K562 (cell line): ENCODE data around the gene MACROH2A2. TPM values are rescaled to one million over a fixed set of nuclear protein-coding genes. Genes with fewer than 3 reads are reported as not detected.

Source experiments
- ATAC-seq: fragments of 200-7000 bp; cut with Tn5 transposase; 3 replicates; pipeline ENCODE4 v1.9.1; 2020; ENCODE audit warnings: moderate library complexity
- BruUV-seq: library from RNA; stranded (reverse); fragments of 400-500 nt; replicated peaks from 2 replicates; lab custom pipeline; 2021; lab: Mats Ljungman, UMichigan
- CTCF ChIA-PET: fragments of 300-600 bp; formaldehyde crosslinking; extraction: SDS; loops from one replicate; lab custom pipeline; 2021; ENCODE audit warnings: low intra/inter-chr PET ratio; lab: Yijun Ruan, JAX
- POLR2A ChIA-PET: fragments of 300-600, 350-650 bp; sonication (Branson Sonifier 250); formaldehyde crosslinking; extraction: SDS; loops from one replicate; lab custom pipeline; 2021; ENCODE audit warnings: antibody characterized with exemption, inconsistent platforms; lab: Yijun Ruan, JAX
- DNase-seq, 4 experiments: peaks; one replicate each; pipeline versions ENCODE4 v3.0.0 to v3.0.0-alpha.2; 2011 to 2018; ENCODE audit warnings: low spot score in 3 of 4, mixed read lengths in 3 of 4; ENCODE audit errors: extremely low read depth in 1 of 4
- FAIRE-seq: peaks from 2 replicates; lab custom pipeline; 2011; peaks lifted over from hg19 to GRCh38; lab: Jason Lieb, UNC
- H2AFZ ChIP-seq: 2 replicates; pipeline ENCODE4 v1.6.0; 2011; ENCODE audit warnings: low read depth, low read length, control low read depth, inconsistent platforms
- H3K27ac ChIP-seq: fragments of 200-600 bp; 3 replicates; pipeline ENCODE4 v1.8.0; 2011; ENCODE audit warnings: low read depth, mild to moderate bottlenecking, control low read depth, inconsistent platforms, low read length, moderate library complexity, mixed read lengths; ENCODE audit errors: extremely low read depth
- H3K27me3 ChIP-seq, 2 experiments: fragments of 300-600 bp in 1 of 2; 2 replicates in 1 of 2; 3 replicates in 1 of 2; pipeline versions ENCODE4 v1.6.0 to v1.8.0; 2011; ENCODE audit warnings: inconsistent platforms in 2 of 2, low read length in 2 of 2, mild to moderate bottlenecking in 1 of 2, mixed read lengths in 1 of 2, moderate library complexity in 1 of 2; ENCODE audit not compliant: control insufficient read depth in 2 of 2, insufficient read depth in 2 of 2
- H3K36me3 ChIP-seq: fragments of 300-600 bp; 3 replicates; pipeline ENCODE4 v1.8.0; 2011; ENCODE audit warnings: mild to moderate bottlenecking, low read length, inconsistent platforms; ENCODE audit not compliant: control insufficient read depth, insufficient read depth
- H3K4me1 ChIP-seq, 2 experiments: fragments of 200-600 bp in 1 of 2; replicated peaks in 1 of 2; 2 replicates in 1 of 2; 3 replicates in 1 of 2; pipeline versions ENCODE4 v1.5.1 to v1.8.0; 2011; ENCODE audit warnings: inconsistent platforms in 2 of 2, low read length in 2 of 2, mild to moderate bottlenecking in 1 of 2, mixed read lengths in 1 of 2, moderate library complexity in 1 of 2; ENCODE audit not compliant: control insufficient read depth in 2 of 2, insufficient read depth in 2 of 2
- H3K4me2 ChIP-seq: 2 replicates; pipeline ENCODE4 v1.6.1; 2011; ENCODE audit warnings: low read length, control low read depth, inconsistent platforms, mixed read lengths; ENCODE audit not compliant: insufficient read depth
- H3K4me3 ChIP-seq: fragments of 200-600 bp; sonication (generic), shearing (Covaris generic); 2 replicates; pipeline ENCODE4 v1.5.1; 2016; ENCODE audit warnings: control low read depth, inconsistent platforms
- H3K79me2 ChIP-seq: fragments of 200-600 bp; 3 replicates; pipeline ENCODE4 v1.8.0; 2011; ENCODE audit warnings: low read length, inconsistent platforms; ENCODE audit not compliant: control insufficient read depth, insufficient read depth
- H3K9ac ChIP-seq, 2 experiments: 2 replicates each; pipeline versions ENCODE4 v1.6.0 to v1.6.1; 2011; ENCODE audit warnings: low read depth in 2 of 2, low read length in 2 of 2, control low read depth in 1 of 2, inconsistent platforms in 1 of 2, mild to moderate bottlenecking in 1 of 2, mixed read lengths in 1 of 2; ENCODE audit not compliant: insufficient read depth in 1 of 2
- H3K9me1 ChIP-seq: one replicate; pipeline ENCODE4 v1.6.0; 2011; ENCODE audit warnings: inconsistent platforms, mild to moderate bottlenecking, low read length, moderate library complexity; ENCODE audit not compliant: control insufficient read depth, insufficient read depth
- H3K9me3 ChIP-seq: replicated peaks from 2 replicates; pipeline ENCODE4 v1.5.1; 2011; ENCODE audit warnings: low read depth, low read length, inconsistent platforms; ENCODE audit not compliant: control insufficient read depth, insufficient read depth
- H4K20me1 ChIP-seq: replicated peaks from 2 replicates; pipeline ENCODE4 v1.6.1; 2011; ENCODE audit warnings: low read length, inconsistent platforms, mixed read lengths; ENCODE audit not compliant: control insufficient read depth, insufficient read depth
- FOS ChIP-seq: IDR thresholded peaks from 3 replicates; pipeline ENCODE4 v1.6.1; 2011; ENCODE audit not compliant: insufficient read length; ENCODE audit errors: extremely low read depth
- NFIC ChIP-seq: fragments of 450-650 bp; IDR thresholded peaks from 2 replicates; pipeline ENCODE4 v1.6.1; 2017; ENCODE audit warnings: mild to moderate bottlenecking, inconsistent platforms
- NUFIP1 ChIP-seq: fragments of 450-650 bp; IDR thresholded peaks from 2 replicates; pipeline ENCODE4 v1.6.1; 2018; ENCODE audit not compliant: partially characterized antibody
- SP2 ChIP-seq: IDR thresholded peaks from 2 replicates; pipeline ENCODE4 v1.6.1; 2011; ENCODE audit warnings: mild to moderate bottlenecking, low read depth, low read length, moderate library complexity; ENCODE audit not compliant: poor library complexity, severe bottlenecking; ENCODE audit errors: extremely low read depth
- WHSC1 ChIP-seq: IDR thresholded peaks from one replicate; pipeline ENCODE4 v1.6.1; 2012; ENCODE audit warnings: low read length, control low read depth, inconsistent platforms
- ZNF431 ChIP-seq: sonication (generic); formaldehyde crosslinking; IDR thresholded peaks from 2 replicates; pipeline ENCODE4 v1.8.0; 2022; ENCODE audit warnings: mild to moderate bottlenecking, missing genetic modification reagents
- ZNF444 ChIP-seq: fragments of 250-450 bp; sonication (Bioruptor Pico); IDR thresholded peaks from 2 replicates; pipeline ENCODE4 v1.4.0; 2020; ENCODE audit warnings: mild to moderate bottlenecking, moderate library complexity
- WGBS: fragments of 100-300 bp; shearing (Covaris generic); methylation state at CpG from one replicate; pipeline ENCODE4 v1.1.6; 2016; ENCODE audit warnings: low coverage, mixed read lengths; ENCODE audit not compliant: insufficient coverage; ENCODE audit errors: missing lambda C conversion rate; 5-methylcytosine and 5-hydroxymethylcytosine counted together
- in situ Hi-C: fragments of 300-500 bp; cut with MboI; formaldehyde crosslinking; loops from 4 replicates; pipeline ENCODE4 v1.15.0; 2018; ENCODE audit warnings: inconsistent platforms, mixed read lengths
- intact Hi-C: fragments of 100-400 bp; cut with micrococcal nuclease; formaldehyde crosslinking; loops from 2 replicates; pipeline ENCODE4 v1.14.2; 2022
- polyA plus RNA-seq, 8 experiments: library from polyadenylated mRNA; depleted of rRNA in 4 of 8; stranded (reverse) in 5 of 8; unstranded in 3 of 8; fragments of >200 nt; fragmentation: Nextera tagmentation in 2 of 8; fragmentation: Illumina TruSeq in 1 of 8; extraction: Ambion mirVana in 2 of 8; extraction: Trizol in 1 of 8; gene quantifications; 2 replicates each; pipeline versions ENCODE4 v1.2.1 to v1.2.3, GENCODE V29; 2011 to 2014; ENCODE audit warnings: inconsistent platforms in 1 of 8, missing spikeins in 1 of 8
- total RNA-seq, 7 experiments: library from RNA; depleted of rRNA in 6 of 7; stranded (reverse); fragments of >200 nt in 6 of 7; fragmentation: Illumina TruSeq in 2 of 7; extraction: Trizol in 2 of 7; gene quantifications; 2 replicates each; pipeline versions ENCODE4 v1.2.1 to v1.2.3, GENCODE V29; 2011 to 2021; ENCODE audit warnings: low replicate concordance in 1 of 7
- TF ChIP-seq, protein P1 (sequence below): sonication (generic); formaldehyde crosslinking; IDR thresholded peaks from 2 replicates; pipeline ENCODE4 v1.8.0; 2022; ENCODE audit warnings: missing genetic modification reagents, mild to moderate bottlenecking, borderline replicate concordance
- TF ChIP-seq, protein P2 (sequence below): sonication (generic); formaldehyde crosslinking; IDR thresholded peaks from 2 replicates; pipeline ENCODE4 v1.8.0; 2022; ENCODE audit warnings: mild to moderate bottlenecking, missing genetic modification reagents
- TF ChIP-seq, protein P3 (sequence below): sonication (generic); formaldehyde crosslinking; IDR thresholded peaks from 2 replicates; pipeline ENCODE4 v1.8.0; 2022; ENCODE audit warnings: mild to moderate bottlenecking, low read depth, missing genetic modification reagents
- TF ChIP-seq, protein P4 (sequence below): fragments of 450-650 bp; conservative IDR thresholded peaks from 2 replicates; pipeline ENCODE4 v1.6.1; 2016; ENCODE audit warnings: missing genetic modification characterization, low read depth, mild to moderate bottlenecking, missing compliant biosample characterization, moderate library complexity
- TF ChIP-seq, protein P5 (sequence below): fragments of 250-450 bp; sonication (Bioruptor Pico); IDR thresholded peaks from 2 replicates; pipeline ENCODE4 v1.4.0; 2020; ENCODE audit warnings: mild to moderate bottlenecking, moderate library complexity

Gene MACROH2A2
- total and polyA plus RNA-seq, 9 of the 15 experiments (the other 6 are each of a cell fraction or from before 2014, with no cell fraction given): 0.07 TPM; not detected in 8

DNA sequence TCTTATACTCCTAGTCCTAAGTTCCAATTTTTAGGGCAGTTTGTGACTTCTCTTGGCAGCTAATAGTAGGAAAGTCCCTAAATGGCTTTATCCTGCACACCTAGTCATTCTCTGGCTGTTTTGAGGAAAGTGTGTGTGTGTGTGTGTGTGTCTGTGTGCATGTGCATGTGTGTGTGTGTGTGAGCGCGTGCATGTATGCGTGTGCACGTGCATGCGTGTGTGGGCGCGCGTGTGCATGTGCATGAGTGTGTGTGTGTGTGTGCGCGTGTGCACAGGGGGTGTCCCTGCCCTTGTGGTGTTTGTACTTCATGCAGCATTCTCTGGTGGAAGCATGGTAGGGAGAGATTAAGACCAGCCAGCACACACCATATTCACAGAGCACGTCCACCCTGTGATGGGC is 18.2 kb downstream of the MACROH2A2 start:
- H3K9me3 ChIP-seq: no peaks in the 10 kb centered on the region
- BruUV-seq: no TSS peak
- no peaks in the 10 kb centered on the region for H3K79me2 ChIP-seq
- ChIA-PET POLR2A (no interaction called here), CTCF (no interaction called here)
- no peaks in the 10 kb centered on the region for H3K36me3 ChIP-seq
- no peak overlapping the region for H3K4me3 ChIP-seq
- intact Hi-C loops: no loop called here
- no peak overlapping the region for H2AFZ ChIP-seq
- no peak for FAIRE-seq
- in situ Hi-C loops: no loop called here
- no peaks in the 10 kb centered on the region for H3K9me1 ChIP-seq
- no peaks in the 10 kb centered on the region for H3K4me1 ChIP-seq
- no peak for ATAC-seq
- TF ChIP-seq, protein P1, sequence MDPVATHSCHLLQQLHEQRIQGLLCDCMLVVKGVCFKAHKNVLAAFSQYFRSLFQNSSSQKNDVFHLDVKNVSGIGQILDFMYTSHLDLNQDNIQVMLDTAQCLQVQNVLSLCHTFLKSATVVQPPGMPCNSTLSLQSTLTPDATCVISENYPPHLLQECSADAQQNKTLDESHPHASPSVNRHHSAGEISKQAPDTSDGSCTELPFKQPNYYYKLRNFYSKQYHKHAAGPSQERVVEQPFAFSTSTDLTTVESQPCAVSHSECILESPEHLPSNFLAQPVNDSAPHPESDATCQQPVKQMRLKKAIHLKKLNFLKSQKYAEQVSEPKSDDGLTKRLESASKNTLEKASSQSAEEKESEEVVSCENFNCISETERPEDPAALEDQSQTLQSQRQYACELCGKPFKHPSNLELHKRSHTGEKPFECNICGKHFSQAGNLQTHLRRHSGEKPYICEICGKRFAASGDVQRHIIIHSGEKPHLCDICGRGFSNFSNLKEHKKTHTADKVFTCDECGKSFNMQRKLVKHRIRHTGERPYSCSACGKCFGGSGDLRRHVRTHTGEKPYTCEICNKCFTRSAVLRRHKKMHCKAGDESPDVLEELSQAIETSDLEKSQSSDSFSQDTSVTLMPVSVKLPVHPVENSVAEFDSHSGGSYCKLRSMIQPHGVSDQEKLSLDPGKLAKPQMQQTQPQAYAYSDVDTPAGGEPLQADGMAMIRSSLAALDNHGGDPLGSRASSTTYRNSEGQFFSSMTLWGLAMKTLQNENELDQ (CRISPR knock-in tag): no peak
- TF ChIP-seq FOS (no peak), ZNF431 (CRISPR knock-in tag) (no peak), NUFIP1 (no peak), WHSC1 (no peak), ZNF444 (no peak), NFIC (no peak), SP2 (no peak)
- TF ChIP-seq, protein P2, sequence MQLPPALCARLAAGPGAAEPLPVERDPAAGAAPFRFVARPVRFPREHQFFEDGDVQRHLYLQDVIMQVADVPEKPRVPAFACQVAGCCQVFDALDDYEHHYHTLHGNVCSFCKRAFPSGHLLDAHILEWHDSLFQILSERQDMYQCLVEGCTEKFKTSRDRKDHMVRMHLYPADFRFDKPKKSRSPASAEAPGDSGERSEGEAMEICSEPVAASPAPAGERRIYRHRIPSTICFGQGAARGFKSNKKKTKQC (CRISPR knock-in tag): no peak
- TF ChIP-seq, protein P3, sequence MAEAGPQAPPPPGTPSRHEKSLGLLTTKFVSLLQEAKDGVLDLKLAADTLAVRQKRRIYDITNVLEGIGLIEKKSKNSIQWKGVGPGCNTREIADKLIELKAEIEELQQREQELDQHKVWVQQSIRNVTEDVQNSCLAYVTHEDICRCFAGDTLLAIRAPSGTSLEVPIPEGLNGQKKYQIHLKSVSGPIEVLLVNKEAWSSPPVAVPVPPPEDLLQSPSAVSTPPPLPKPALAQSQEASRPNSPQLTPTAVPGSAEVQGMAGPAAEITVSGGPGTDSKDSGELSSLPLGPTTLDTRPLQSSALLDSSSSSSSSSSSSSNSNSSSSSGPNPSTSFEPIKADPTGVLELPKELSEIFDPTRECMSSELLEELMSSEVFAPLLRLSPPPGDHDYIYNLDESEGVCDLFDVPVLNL: no peak
- TF ChIP-seq, protein P4, sequence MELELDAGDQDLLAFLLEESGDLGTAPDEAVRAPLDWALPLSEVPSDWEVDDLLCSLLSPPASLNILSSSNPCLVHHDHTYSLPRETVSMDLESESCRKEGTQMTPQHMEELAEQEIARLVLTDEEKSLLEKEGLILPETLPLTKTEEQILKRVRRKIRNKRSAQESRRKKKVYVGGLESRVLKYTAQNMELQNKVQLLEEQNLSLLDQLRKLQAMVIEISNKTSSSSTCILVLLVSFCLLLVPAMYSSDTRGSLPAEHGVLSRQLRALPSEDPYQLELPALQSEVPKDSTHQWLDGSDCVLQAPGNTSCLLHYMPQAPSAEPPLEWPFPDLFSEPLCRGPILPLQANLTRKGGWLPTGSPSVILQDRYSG (tag): no peak
- TF ChIP-seq, protein P5, sequence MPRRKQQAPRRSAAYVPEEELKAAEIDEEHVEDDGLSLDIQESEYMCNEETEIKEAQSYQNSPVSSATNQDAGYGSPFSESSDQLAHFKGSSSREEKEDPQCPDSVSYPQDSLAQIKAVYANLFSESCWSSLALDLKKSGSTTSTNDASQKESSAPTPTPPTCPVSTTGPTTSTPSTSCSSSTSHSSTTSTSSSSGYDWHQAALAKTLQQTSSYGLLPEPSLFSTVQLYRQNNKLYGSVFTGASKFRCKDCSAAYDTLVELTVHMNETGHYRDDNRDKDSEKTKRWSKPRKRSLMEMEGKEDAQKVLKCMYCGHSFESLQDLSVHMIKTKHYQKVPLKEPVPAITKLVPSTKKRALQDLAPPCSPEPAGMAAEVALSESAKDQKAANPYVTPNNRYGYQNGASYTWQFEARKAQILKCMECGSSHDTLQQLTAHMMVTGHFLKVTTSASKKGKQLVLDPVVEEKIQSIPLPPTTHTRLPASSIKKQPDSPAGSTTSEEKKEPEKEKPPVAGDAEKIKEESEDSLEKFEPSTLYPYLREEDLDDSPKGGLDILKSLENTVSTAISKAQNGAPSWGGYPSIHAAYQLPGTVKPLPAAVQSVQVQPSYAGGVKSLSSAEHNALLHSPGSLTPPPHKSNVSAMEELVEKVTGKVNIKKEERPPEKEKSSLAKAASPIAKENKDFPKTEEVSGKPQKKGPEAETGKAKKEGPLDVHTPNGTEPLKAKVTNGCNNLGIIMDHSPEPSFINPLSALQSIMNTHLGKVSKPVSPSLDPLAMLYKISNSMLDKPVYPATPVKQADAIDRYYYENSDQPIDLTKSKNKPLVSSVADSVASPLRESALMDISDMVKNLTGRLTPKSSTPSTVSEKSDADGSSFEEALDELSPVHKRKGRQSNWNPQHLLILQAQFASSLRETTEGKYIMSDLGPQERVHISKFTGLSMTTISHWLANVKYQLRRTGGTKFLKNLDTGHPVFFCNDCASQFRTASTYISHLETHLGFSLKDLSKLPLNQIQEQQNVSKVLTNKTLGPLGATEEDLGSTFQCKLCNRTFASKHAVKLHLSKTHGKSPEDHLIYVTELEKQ (CRISPR knock-in tag): no peak
- 13% methylated on average over 11 of the region's 11 CpGs for WGBS
- H4K20me1 ChIP-seq: no peaks in the 10 kb centered on the region
- no peak for DNase-seq
- peaks cover 35 to 43% of the 10 kb centered on the region in 2 experiments for H3K27me3 ChIP-seq
- no peak overlapping the region for H3K27ac ChIP-seq
- H3K9ac ChIP-seq: no peak overlapping the region
- no peak overlapping the region for H3K4me2 ChIP-seq
